ENCODE results near the gene MEGF8. TPM values are rescaled to one million over a fixed set of nuclear protein-coding genes. Genes with fewer than 3 reads are reported as not detected.

Gene MEGF8
- total and polyA plus RNA-seq, 7 donors, result 3.3 to 21.1 (median 8.1) TPM

DNA sequence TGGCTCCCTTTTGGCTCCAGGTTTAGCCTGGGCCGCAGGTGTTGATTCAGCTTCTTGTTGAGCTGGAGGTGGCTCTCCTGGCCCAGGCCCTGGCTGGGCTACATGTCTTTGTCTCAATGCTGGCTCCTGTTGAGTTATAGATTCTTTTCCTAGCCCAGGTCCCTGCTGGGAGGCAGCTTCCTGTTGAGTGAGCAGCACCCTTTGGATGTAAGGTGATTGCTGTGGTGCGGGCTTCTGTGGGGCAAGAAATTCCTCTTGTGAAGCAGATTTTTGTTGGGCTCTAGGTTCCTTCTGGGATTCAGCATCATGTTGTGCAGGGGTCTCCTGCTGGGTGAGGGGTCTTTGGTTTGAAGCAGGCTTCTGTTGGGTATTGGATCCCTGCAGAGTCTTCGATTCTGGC is 101.2 kb downstream of the MEGF8 start:
- no peak for ATAC-seq
- H3K4me1 ChIP-seq, result peaks cover 6% of the 10 kb centered on the region
- H3K36me3 ChIP-seq (ENCODE audit: insufficient read depth in 1 of 2, low read depth in 1 of 2), result no peaks in the 10 kb centered on the region
- DNase-seq, result no peak
- H3K4me3 ChIP-seq, result no peak overlapping the region
- 78 to 96% (median 90%) methylated on average over 3 of the region's 3 CpGs for WGBS, 3 donors
- intact Hi-C loops (cut with DNase I), result no loop called here
- H3K27me3 ChIP-seq (ENCODE audit: insufficient read depth in 3 of 3, low read length in 2 of 3), result peaks cover 0 to 41% (median 8%) of the 10 kb centered on the region in 3 donors
- H3K27ac ChIP-seq, result no peak overlapping the region
- no peaks in the 10 kb centered on the region for H3K9me3 ChIP-seq
- TF ChIP-seq, protein P1, sequence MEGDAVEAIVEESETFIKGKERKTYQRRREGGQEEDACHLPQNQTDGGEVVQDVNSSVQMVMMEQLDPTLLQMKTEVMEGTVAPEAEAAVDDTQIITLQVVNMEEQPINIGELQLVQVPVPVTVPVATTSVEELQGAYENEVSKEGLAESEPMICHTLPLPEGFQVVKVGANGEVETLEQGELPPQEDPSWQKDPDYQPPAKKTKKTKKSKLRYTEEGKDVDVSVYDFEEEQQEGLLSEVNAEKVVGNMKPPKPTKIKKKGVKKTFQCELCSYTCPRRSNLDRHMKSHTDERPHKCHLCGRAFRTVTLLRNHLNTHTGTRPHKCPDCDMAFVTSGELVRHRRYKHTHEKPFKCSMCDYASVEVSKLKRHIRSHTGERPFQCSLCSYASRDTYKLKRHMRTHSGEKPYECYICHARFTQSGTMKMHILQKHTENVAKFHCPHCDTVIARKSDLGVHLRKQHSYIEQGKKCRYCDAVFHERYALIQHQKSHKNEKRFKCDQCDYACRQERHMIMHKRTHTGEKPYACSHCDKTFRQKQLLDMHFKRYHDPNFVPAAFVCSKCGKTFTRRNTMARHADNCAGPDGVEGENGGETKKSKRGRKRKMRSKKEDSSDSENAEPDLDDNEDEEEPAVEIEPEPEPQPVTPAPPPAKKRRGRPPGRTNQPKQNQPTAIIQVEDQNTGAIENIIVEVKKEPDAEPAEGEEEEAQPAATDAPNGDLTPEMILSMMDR (IDR thresholded peaks at IDR 0.05), result no peak

DNA sequence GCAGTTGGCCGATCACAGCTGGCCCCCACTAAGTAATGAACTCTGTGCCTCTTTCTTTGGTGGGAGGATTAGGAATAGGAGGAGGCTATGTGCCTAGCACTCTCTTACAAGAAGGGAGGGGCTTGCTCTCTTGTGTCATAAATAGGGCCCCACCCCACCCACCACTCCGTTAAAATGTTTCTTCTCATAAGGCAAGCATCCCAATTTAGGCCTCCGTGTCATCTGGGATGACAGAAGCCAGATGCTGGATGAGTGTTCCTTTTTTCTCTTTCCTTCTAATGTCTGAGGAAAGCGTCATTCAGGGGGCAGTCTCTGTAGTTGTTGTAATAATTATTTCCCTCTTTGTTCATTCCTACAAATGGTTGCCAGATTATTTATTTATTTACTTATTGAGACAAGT is 101.9 kb downstream of the MEGF8 start, which contains the start of gene LIPE:
TSS of gene LIPE (minus strand) at position 76 of the 400 bp plus-strand sequence. CDS start 239 bp downstream, outside the sequence.
- WGBS, 3 donors, result 39 to 51% (median 40%) methylated on average over 4 of the region's 4 CpGs
- no peak for DNase-seq
- Histone ChIP-seq H3K4me3 (no peak within 1 kb of the TSS), H3K9me3 (no peaks in the 10 kb centered on the region), H3K36me3 (ENCODE audit: insufficient read depth in 1 of 2, low read depth in 1 of 2) (no peaks in the 10 kb centered on the region), H3K4me1 (peaks cover 6% of the 10 kb centered on the region), H3K27me3 (ENCODE audit: insufficient read depth in 3 of 3, low read length in 2 of 3) (peaks cover 0 to 41% (median 8%) of the 10 kb centered on the region in 3 donors), H3K27ac (no peak within 1 kb of the TSS)
- TF ChIP-seq, protein P1 (IDR thresholded peaks at IDR 0.05), result no peak
- ATAC-seq, result no peak
- intact Hi-C loops (cut with DNase I), result no loop called here

Other genes starting within 250 kb of the MEGF8 start
- 10 to 100 TPM in 2 of 4 donors, 1 to 10 TPM in 2; 8.7 to 11.2 (median 9.8) TPM for gene ZNF574, start 249.5 kb upstream of the MEGF8 start, total RNA-seq
- 1 to 10 TPM; 6.4 to 8.4 (median 6.9) TPM for gene ZNF574, start 249.5 kb upstream of the MEGF8 start, polyA plus RNA-seq
- under 1 TPM; 0.30 to 0.86 (median 0.58) TPM for gene POU2F2, start 193.2 kb upstream of the MEGF8 start, total RNA-seq
- gene POU2F2, start 193.2 kb upstream of the MEGF8 start, polyA plus RNA-seq, result under 1 TPM; 0.14 to 0.46 (median 0.26) TPM
- gene DEDD2, start 108.0 kb upstream of the MEGF8 start, total RNA-seq, result 10 to 100 TPM in 3 of 4 donors, 1 to 10 TPM in 1; 8.8 to 22.5 (median 11.6) TPM
- 10 to 100 TPM; 11.6 to 26.1 (median 20.5) TPM for gene DEDD2, start 108.0 kb upstream of the MEGF8 start, polyA plus RNA-seq
- 1 to 10 TPM; 4.2 to 7.9 (median 6.0) TPM for gene ZNF526, start 105.3 kb upstream of the MEGF8 start, total RNA-seq
- 1 to 10 TPM; 3.4 to 7.4 (median 5.0) TPM for gene ZNF526, start 105.3 kb upstream of the MEGF8 start, polyA plus RNA-seq
- 10 to 100 TPM; 48.7 to 64.8 (median 58.1) TPM for gene GSK3A, start 83.0 kb upstream of the MEGF8 start, total RNA-seq
- gene GSK3A, start 83.0 kb upstream of the MEGF8 start, polyA plus RNA-seq, result 100 to 1,000 TPM in 1 of 3 donors, 10 to 100 TPM in 2; 70.1 to 117 (median 81.1) TPM
- 10 to 100 TPM; 10.0 to 13.5 (median 11.8) TPM for gene ERF, start 70.5 kb upstream of the MEGF8 start, total RNA-seq
- 10 to 100 TPM in 2 of 3 donors, 1 to 10 TPM in 1; 7.1 to 11.7 (median 11.4) TPM for gene ERF, start 70.5 kb upstream of the MEGF8 start, polyA plus RNA-seq
- 10 to 100 TPM; 28.8 to 55.0 (median 44.2) TPM for gene CIC, start 56.4 kb upstream of the MEGF8 start, total RNA-seq
- gene CIC, start 56.4 kb upstream of the MEGF8 start, polyA plus RNA-seq, result 10 to 100 TPM; 17.1 to 39.3 (median 18.1) TPM
- gene PRR19, start 23.5 kb upstream of the MEGF8 start, total RNA-seq, result under 1 TPM in 2 of 4 donors, not detected in 2; 0.19 to 0.51 TPM
- under 1 TPM; 0.17 to 0.73 (median 0.60) TPM for gene PRR19, start 23.5 kb upstream of the MEGF8 start, polyA plus RNA-seq
- 1 to 10 TPM; 4.0 to 7.4 (median 6.4) TPM for gene PAFAH1B3, start 23.0 kb upstream of the MEGF8 start, total RNA-seq
- 10 to 100 TPM; 12.8 to 17.1 (median 14.8) TPM for gene PAFAH1B3, start 23.0 kb upstream of the MEGF8 start, polyA plus RNA-seq
- gene TMEM145, start 12.3 kb upstream of the MEGF8 start, total RNA-seq, result 1 to 10 TPM in 1 of 4 donors, under 1 TPM in 2, not detected in 1; 0.50 to 1.1 (median 0.52) TPM
- gene TMEM145, start 12.3 kb upstream of the MEGF8 start, polyA plus RNA-seq, result 1 to 10 TPM in 1 of 3 donors, under 1 TPM in 2; 0.21 to 2.5 (median 0.57) TPM
- not detected for gene CNFN, start 64.7 kb downstream of the MEGF8 start, total RNA-seq
- 1 to 10 TPM in 1 of 3 donors, under 1 TPM in 2; 0.24 to 1.0 (median 0.84) TPM for gene CNFN, start 64.7 kb downstream of the MEGF8 start, polyA plus RNA-seq
- gene LIPE, start 101.8 kb downstream of the MEGF8 start, total RNA-seq, result 10 to 100 TPM in 2 of 4 donors, 1 to 10 TPM in 2; 5.3 to 27.7 (median 10.5) TPM
- 10 to 100 TPM in 1 of 3 donors, 1 to 10 TPM in 2; 6.4 to 14.2 (median 9.3) TPM for gene LIPE, start 101.8 kb downstream of the MEGF8 start, polyA plus RNA-seq
- gene CXCL17, start 117.3 kb downstream of the MEGF8 start, total RNA-seq, result not detected
- under 1 TPM in 2 of 3 donors, not detected in 1; 0.05 to 0.11 TPM for gene CXCL17, start 117.3 kb downstream of the MEGF8 start, polyA plus RNA-seq
- 1 to 10 TPM; 1.0 to 4.8 (median 1.8) TPM for gene CEACAM1, start 202.8 kb downstream of the MEGF8 start, total RNA-seq
- 1 to 10 TPM in 1 of 3 donors, under 1 TPM in 2; 0.62 to 1.4 (median 0.83) TPM for gene CEACAM1, start 202.8 kb downstream of the MEGF8 start, polyA plus RNA-seq

All from psoas muscle (tissue), 8 donors.